HG03571 (cell line): Measurements from ENCODE around the gene TRA2B.
A peak's percentile ranks its signal among the peaks of the same experiment; 100 is the strongest.

Experiments used
- ATAC-seq: cut with Tn5 transposase; IDR thresholded peaks from one replicate; pipeline ENCODE4 v1.9.1; 2021; ENCODE audit not compliant: unreplicated experiment

TRA2B gene

DNA sequence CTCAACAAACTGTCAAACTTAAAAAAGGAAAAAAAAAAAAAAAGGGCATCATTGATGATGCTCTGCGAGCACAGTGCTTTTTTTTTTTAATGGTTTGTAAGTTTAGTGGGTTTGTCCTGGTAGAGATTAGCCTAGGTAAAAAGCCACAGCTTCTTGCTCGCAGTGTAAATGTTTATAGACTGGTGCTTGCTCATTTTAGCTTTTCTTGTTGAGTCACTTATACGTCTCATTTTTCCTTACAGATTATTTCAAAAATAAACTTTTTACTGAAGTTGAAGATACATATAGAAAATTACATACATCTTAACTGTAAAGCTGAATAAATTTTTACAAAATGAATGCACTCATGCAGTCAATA lies 16.5 kb upstream of the TRA2B start:
- no peak for ATAC-seq

GRCh38 chr3:185950728-185951127 lies 12.9 kb upstream of the TRA2B start:
- ATAC-seq, result no peak

GRCh38 chr3:185949515-185949914 lies 11.7 kb upstream of the TRA2B start:
- ATAC-seq, result no peak

DNA sequence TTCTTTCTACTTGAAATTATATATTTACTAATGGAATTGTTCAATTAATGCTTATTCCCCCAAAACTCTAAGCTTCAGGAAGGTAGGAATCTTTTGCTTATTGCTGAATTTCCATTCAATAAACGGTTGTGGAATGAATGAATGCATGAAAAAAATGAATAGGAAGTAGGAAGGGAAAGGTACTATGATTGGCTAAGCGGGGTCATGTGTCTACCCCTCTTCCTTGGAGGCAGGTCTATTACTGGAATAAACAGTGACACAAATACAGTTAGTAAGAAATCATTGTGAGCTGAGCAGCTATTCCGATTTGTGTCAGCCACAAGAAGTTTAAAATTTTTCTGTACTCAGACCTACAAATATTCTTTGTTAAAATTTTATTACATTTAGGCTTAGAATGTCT lies 10.5 kb upstream of the TRA2B start:
- ATAC-seq, result no peak

DNA sequence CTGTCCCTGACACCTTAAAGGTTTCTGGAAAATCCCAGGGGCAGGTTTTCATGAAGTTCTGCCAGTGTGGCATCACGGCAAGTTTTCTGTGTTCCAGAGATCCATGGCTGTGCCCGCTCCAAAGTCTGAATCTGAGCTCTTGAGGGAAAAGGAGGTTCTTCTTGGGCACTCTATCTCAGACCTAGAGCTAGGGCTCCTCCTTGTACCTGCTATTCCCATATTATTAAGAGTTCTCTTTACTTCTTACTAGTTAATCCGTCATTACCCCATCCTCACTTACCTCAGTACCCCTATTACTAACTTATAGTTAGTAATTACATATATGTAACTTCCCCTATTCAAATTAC lies 5.9 kb upstream of the TRA2B start:
- peak; percentile 20 for ATAC-seq

GRCh38 chr3:185942907-185943759 lies 5.3 kb upstream of the TRA2B start:
- peak; percentile 86 for ATAC-seq

DNA sequence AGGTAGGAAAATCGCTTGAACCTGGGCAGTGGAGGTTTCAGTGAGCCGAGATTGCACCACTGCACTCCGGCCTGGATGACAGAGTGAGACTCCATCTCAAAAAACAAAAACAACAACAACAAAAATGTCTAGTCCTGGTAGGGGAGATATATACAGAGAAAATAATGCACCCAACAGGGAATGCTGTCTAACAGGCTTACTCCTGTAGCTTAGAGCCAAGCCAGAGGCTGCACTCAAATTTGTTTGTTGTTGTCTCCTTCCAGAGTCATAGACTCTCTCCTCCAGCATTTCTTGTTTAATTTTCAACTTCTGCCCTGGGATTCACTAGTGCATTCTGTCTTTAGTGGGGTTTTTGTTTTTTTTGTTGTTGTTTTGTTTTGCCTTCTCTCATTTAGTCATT lies 4.6 kb upstream of the TRA2B start:
- no peak for ATAC-seq

DNA sequence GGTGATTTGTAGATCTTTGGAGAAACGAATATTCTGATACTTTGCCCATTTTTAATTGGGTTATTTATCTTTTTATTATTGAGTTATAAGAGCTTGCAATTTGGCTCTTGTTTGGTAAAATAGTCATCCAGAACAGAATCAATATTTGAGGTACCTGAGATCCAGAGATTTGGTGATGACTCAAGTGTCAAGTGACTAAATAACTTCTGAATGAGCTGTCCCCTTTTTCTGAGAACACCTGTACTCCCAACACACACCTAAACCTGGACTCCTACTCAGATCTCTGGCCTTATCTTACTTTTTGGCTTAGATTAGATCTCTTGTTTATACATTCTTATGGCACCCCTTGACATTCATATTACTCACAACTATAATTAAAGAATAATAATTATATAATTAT lies 3.1 kb upstream of the TRA2B start:
- ATAC-seq, result no peak

DNA sequence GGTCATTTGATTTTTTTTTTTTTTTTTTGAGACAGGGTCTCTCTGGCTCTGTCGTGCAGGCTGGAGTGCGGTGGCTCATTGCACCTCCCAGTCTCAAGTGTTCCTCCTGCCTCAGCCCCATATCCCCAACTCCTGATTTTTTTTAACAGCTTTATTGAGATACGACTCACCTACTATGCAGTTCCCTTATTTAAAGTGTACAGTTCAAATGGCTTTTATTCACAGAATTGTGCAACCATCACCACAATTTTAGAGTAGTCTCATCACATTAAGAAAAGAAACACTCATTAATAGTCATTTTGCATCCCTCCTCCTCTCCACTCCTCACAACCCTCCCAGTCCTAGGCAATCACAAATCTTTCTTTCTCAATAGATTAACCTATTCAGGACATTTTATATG lies 1.9 kb upstream of the TRA2B start:
- ATAC-seq, result no peak

- peak; percentile 54 for ATAC-seq
These were observed 763 bp downstream of the TRA2B start for GRCh38 chr3:185936814-185937688.

DNA sequence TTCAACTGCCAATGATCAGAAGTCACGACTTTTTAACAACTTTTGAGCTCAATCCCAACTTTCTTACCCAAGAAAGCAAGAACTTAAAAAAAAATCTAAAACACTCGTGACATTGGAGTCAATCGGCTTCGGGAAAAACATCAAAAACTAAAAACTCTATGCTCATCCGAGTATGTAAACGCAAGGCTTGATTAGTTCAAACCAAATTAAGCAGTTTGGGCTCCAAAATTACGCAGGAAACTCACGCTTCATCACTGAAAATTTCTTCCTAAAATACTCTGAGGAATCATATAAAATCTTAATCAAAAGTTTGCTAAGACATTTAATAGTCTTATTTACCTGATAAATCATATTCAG lies 1.6 kb downstream of the TRA2B start:
- no peak for ATAC-seq

DNA sequence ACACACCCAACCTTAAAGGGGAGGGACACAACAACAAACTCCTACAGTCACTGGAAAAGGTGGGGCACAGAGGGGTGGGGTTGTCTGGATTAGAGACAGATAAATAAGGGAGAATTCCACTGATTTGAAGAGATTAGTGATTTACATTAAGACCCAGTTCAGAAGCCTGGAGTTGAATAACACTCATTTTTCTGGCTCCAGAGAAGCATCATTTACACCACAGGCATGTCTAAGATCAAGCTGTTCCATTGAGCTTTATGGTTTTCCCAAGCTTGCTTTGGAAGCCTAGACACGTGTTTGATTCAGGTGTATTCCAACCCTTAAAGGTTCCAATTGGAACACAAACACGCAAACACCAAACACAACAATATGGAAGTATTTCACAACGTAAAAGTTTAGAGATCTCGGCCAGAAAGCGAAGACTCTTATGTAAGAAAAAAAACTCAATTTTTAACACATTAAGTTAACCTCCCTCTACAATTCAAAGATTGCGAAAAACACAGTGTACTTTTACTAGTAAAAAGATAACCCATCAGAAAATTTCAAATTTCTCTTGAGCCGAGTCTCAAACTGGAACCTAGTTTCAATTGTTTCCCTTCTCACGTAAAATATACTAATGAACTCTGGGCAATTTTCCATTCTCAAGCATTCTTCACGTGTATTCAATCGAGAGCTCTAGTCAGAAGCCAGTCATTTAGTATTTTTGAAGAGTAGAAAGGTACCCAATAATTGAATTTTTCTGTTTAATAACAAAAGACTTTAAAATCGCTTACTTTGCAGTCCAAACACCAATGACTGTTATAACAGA lies 2.1 kb downstream of the TRA2B start:
- ATAC-seq, result no peak

GRCh38 chr3:185934767-185935464 lies 2.9 kb downstream of the TRA2B start:
- no peak for ATAC-seq

DNA sequence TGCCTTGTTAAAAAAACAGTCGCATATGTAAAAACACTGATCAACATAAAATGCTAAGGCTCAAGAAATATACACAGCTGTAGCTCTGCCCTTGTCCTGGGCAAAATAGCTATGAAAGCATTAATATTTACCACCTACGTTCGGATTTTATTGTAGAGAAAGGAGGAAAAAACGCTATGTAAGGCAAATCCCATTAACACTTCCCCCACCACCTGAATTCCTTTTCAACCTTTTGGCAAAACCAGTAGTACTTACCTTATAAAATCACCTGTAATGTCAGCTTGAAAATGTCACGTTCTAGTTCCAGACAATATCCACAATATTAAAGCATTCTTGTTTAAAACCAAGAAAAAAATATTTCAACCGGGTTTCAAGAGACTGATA lies 3.6 kb downstream of the TRA2B start:
- no peak for ATAC-seq

DNA sequence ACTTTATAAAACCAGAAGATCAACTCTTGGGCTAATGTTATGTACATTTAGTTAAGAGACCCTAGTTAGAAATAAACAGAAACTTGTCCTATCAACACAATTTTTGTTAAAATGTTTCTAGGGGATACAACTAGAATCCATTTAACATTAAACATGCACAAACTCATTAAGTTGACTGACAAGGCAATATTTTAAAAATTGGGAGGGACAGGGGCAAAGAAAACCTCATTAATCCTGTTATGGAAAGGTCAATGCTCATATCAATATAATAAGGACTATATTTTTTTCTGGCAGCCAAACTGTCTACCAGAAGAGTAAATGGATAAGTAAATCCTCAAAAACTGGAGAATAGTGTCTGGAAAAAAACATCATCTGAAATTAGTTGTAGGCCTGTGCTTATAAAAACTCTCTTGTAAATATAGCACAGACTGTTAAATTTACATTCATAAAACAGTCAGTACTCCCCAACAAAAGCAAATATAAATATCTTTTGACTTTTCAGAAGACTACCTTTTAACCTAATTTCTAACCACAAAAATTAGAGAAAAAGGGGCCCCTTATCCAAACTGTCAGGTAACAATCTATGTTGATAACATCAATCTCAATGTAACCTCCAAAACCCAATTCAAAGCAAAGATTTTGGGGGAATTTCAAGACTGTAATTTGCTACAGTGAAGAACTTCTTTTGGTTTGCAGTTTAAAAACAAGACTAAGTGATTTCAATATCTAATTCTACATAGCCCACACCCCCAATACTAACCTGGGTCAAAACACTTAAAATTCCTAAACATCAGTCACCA lies 4.2 kb downstream of the TRA2B start:
- no peak for ATAC-seq

DNA sequence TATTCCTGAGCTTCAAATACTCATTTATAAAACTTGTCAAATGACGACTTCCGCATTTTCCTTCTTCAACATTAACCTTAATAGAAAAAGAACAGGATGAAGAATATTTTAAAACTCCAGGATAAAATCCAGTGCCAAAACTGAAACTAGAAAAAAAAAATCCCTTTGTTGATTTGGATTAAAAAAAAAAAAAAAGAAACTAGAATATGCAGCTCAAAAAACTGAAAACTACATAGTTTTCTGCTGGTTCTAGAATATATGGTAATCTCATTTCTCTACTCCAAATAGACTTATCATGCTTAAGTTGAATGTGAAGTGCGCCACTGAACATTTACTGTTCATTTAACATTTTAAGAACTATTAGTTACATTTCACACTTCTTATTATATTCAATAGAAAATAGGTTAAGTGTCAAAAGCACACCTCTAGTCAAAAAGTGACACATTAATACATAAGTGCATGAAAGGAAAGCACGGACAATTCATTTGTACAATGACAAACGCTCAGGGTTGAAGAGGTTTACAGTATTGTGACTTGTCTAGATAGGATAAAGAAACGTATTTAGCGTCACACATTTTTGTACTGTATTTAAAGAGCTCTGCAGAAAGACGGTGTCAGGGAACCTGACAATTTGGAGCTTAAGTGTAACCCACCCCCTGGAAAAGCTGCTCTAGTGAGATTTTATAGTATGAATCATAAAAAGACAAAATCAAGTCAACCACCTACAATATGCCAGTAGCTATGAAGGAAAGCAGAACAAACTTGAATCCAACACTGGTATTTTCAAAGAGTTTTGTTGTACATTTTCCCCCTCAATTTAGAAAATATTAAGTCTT lies 5.8 kb downstream of the TRA2B start:
- ATAC-seq, result no peak

- no peak for ATAC-seq
These were observed 7.3 kb downstream of the TRA2B start for GRCh38 chr3:185930393-185931107.
